WTC11 (cell line): ENCODE results near the gene ITPRIPL1. TPM values are rescaled to one million over a fixed set of nuclear protein-coding genes. Genes with fewer than 3 reads are reported as not detected.
"Not testable (repeated sequence)": the region's sequence is repeated elsewhere in the genome, so short reads cannot be mapped to it uniquely, and the experiment has no call there.

Experiments
- ATAC-seq: fragments of 200-7000 bp; cut with Tn5 transposase; 2 replicates; pipeline ENCODE4 v1.10.0; 2021; ENCODE audit warnings: mild to moderate bottlenecking, moderate library complexity
- CTCF ChIA-PET: fragments of 300-600 bp; sonication (Branson Sonifier 250); formaldehyde crosslinking; loops from one replicate; lab custom pipeline; 2021; ENCODE audit warnings: antibody characterized with exemption; lab: Charles Lee
- POLR2A ChIA-PET: fragments of 350-600 bp; sonication (Branson Sonifier 250); formaldehyde crosslinking; loops from one replicate; lab custom pipeline; 2021; ENCODE audit warnings: antibody characterized with exemption; lab: Charles Lee
- DNase-seq: peaks from one replicate; pipeline ENCODE4 v3.0.0; 2021; ENCODE audit warnings: low spot score
- H3K27ac Mint-ChIP-seq: 2 replicates; pipeline ENCODE4 v1.8.0; 2021; ENCODE audit warnings: mixed read lengths
- H3K27me3 Mint-ChIP-seq: 2 replicates; pipeline ENCODE4 v1.8.0; 2021; ENCODE audit warnings: low read depth, mild to moderate bottlenecking, moderate library complexity, mixed read lengths
- H3K36me3 Mint-ChIP-seq: 2 replicates; pipeline ENCODE4 v1.8.0; 2021; ENCODE audit warnings: mixed read lengths
- H3K4me1 Mint-ChIP-seq: 2 replicates; pipeline ENCODE4 v1.8.0; 2022; ENCODE audit warnings: mixed read lengths
- H3K4me3 Mint-ChIP-seq: 2 replicates; pipeline ENCODE4 v1.8.0; 2021; ENCODE audit warnings: mild to moderate bottlenecking, moderate library complexity, mixed read lengths
- H3K9me3 Mint-ChIP-seq: 2 replicates; pipeline ENCODE4 v1.8.0; 2021; ENCODE audit warnings: mixed read lengths
- EMX1 ChIP-seq: fragments of 250-450 bp; sonication (Bioruptor Pico); IDR thresholded peaks from 2 replicates; pipeline ENCODE4 v1.8.0; 2021; ENCODE audit warnings: mild to moderate bottlenecking
- ERG ChIP-seq: fragments of 250-450 bp; sonication (Bioruptor Pico); IDR thresholded peaks from 2 replicates; pipeline ENCODE4 v1.8.0; 2021; ENCODE audit warnings: mild to moderate bottlenecking
- ETV6 ChIP-seq: sonication (generic); formaldehyde crosslinking; IDR thresholded peaks from 2 replicates; pipeline ENCODE4 v1.8.1; 2022; ENCODE audit warnings: mild to moderate bottlenecking, missing genetic modification reagents
- HMGA2 ChIP-seq: fragments of 250-450 bp; sonication (Bioruptor Pico); IDR thresholded peaks from 2 replicates; pipeline ENCODE4 v1.4.0; 2021; ENCODE audit warnings: mild to moderate bottlenecking, moderate library complexity
- MXD4 ChIP-seq: fragments of 250-450 bp; sonication (Bioruptor Pico); IDR thresholded peaks from 2 replicates; pipeline ENCODE4 v1.8.0; 2021; ENCODE audit warnings: mild to moderate bottlenecking, moderate library complexity, borderline replicate concordance
- RELA ChIP-seq: sonication (generic); formaldehyde crosslinking; IDR thresholded peaks from 2 replicates; pipeline ENCODE4 v1.8.1; 2022; ENCODE audit warnings: missing genetic modification reagents, mild to moderate bottlenecking, borderline replicate concordance
- SMAD3 ChIP-seq: sonication (generic); formaldehyde crosslinking; IDR thresholded peaks from 2 replicates; pipeline ENCODE4 v1.8.0; 2022; ENCODE audit warnings: missing genetic modification reagents, mild to moderate bottlenecking, borderline replicate concordance
- SOX15 ChIP-seq: fragments of 250-450 bp; sonication (Bioruptor Pico); IDR thresholded peaks from 2 replicates; pipeline ENCODE4 v1.9.0; 2021; ENCODE audit warnings: mild to moderate bottlenecking
- ZNF232 ChIP-seq: sonication (generic); formaldehyde crosslinking; IDR thresholded peaks from 2 replicates; pipeline ENCODE4 v1.8.0; 2022; ENCODE audit warnings: mild to moderate bottlenecking, missing genetic modification reagents
- ZNF532 ChIP-seq: fragments of 250-450 bp; sonication (Bioruptor Pico); IDR thresholded peaks from 2 replicates; pipeline ENCODE4 v1.9.0; 2021; ENCODE audit warnings: mild to moderate bottlenecking, borderline replicate concordance
- total RNA-seq: library from RNA; stranded (reverse); gene quantifications from 3 replicates; pipeline ENCODE4 v1.2.3, GENCODE V29; 2021
- TF ChIP-seq, protein P1 (sequence below): sonication (generic); formaldehyde crosslinking; IDR thresholded peaks from 2 replicates; pipeline ENCODE4 v1.8.1; 2022; ENCODE audit warnings: missing genetic modification reagents, borderline replicate concordance
- TF ChIP-seq, protein P2 (sequence below): sonication (generic); formaldehyde crosslinking; IDR thresholded peaks from 2 replicates; pipeline ENCODE4 v1.8.1; 2022; ENCODE audit warnings: mild to moderate bottlenecking, missing genetic modification reagents, moderate library complexity, borderline replicate concordance
- TF ChIP-seq, protein P3 (sequence below): sonication (generic); formaldehyde crosslinking; IDR thresholded peaks from 2 replicates; pipeline ENCODE4 v1.8.0; 2022; ENCODE audit warnings: mild to moderate bottlenecking, missing genetic modification reagents
- TF ChIP-seq, protein P4 (sequence below): fragments of 200-600 bp; IDR thresholded peaks from 2 replicates; pipeline ENCODE4 v1.8.0; 2022; ENCODE audit warnings: antibody characterized with exemption
- TF ChIP-seq, protein P5 (sequence below): sonication (generic); formaldehyde crosslinking; IDR thresholded peaks from 2 replicates; pipeline ENCODE4 v1.8.0; 2023; ENCODE audit warnings: missing genetic modification reagents, mild to moderate bottlenecking, borderline replicate concordance

The ITPRIPL1 gene
- total RNA-seq, 1 experiment from 2014 or later = 11.7 TPM

DNA sequence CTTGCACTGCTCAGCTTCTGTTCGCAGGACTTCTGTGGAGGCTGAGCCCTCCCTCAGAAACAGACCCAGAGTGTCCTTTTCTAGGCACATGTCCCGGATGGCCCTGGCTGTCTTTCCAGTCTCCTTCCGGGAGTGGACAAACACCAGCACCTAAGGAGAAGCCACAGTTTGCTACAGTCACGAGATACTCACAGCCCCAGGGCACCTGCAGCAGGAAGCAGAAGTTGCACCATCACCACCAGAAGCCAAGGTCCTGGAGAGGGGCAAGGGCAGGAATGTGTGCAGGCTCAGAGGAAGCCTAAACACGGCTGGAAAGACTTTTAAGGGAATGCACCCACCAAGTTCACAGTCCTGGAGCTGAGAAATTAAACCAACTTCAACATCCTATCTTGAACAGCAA is 33.4 kb upstream of the ITPRIPL1 start (continued):
- no peak for TF ChIP-seq ZNF532 (CRISPR knock-in tag)
- no peak for TF ChIP-seq MXD4
- no peak for TF ChIP-seq RELA
- no peak for TF ChIP-seq ZNF232 (CRISPR knock-in tag)
- TF ChIP-seq, protein P1, sequence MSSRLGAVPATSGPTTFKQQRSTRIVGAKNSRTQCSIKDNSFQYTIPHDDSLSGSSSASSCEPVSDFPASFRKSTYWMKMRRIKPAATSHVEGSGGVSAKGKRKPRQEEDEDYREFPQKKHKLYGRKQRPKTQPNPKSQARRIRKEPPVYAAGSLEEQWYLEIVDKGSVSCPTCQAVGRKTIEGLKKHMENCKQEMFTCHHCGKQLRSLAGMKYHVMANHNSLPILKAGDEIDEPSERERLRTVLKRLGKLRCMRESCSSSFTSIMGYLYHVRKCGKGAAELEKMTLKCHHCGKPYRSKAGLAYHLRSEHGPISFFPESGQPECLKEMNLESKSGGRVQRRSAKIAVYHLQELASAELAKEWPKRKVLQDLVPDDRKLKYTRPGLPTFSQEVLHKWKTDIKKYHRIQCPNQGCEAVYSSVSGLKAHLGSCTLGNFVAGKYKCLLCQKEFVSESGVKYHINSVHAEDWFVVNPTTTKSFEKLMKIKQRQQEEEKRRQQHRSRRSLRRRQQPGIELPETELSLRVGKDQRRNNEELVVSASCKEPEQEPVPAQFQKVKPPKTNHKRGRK (CRISPR knock-in tag) = no peak
- TF ChIP-seq HMGA2 (CRISPR knock-in tag) = no peak
- TF ChIP-seq SMAD3 (CRISPR knock-in tag) = no peak
- TF ChIP-seq SOX15 (CRISPR knock-in tag) = no peak
- TF ChIP-seq, protein P2, sequence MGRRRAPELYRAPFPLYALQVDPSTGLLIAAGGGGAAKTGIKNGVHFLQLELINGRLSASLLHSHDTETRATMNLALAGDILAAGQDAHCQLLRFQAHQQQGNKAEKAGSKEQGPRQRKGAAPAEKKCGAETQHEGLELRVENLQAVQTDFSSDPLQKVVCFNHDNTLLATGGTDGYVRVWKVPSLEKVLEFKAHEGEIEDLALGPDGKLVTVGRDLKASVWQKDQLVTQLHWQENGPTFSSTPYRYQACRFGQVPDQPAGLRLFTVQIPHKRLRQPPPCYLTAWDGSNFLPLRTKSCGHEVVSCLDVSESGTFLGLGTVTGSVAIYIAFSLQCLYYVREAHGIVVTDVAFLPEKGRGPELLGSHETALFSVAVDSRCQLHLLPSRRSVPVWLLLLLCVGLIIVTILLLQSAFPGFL (CRISPR knock-in tag) = no peak
- TF ChIP-seq, protein P3, sequence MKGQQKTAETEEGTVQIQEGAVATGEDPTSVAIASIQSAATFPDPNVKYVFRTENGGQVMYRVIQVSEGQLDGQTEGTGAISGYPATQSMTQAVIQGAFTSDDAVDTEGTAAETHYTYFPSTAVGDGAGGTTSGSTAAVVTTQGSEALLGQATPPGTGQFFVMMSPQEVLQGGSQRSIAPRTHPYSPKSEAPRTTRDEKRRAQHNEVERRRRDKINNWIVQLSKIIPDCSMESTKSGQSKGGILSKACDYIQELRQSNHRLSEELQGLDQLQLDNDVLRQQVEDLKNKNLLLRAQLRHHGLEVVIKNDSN (CRISPR knock-in tag) = no peak
- no peak for TF ChIP-seq EMX1 (CRISPR knock-in tag)

DNA sequence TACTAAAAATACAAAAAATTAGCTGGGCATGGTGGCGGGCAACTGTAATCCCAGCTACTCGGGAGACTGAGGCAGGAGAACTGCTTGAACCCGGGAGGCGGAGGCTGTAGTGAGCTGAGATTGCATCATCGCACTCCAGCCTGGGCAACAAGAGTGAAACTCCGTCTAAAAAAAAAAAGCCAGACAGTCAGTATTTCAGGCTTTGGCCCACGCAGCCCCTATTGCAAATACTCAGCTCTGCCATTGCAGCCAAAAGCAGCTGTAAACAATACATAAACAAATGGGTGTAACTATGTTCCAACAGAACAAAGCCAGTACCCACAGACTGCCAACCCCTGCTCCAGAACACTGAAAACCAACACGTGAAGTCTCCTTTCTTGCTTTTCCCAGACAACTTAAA is 30.8 kb upstream of the ITPRIPL1 start:
- H3K36me3 Mint-ChIP-seq = peaks cover 93% of the 10 kb centered on the region
- H3K27ac Mint-ChIP-seq, H3K4me3 Mint-ChIP-seq, H3K27me3 Mint-ChIP-seq, POLR2A ChIA-PET, H3K9me3 Mint-ChIP-seq, H3K4me1 Mint-ChIP-seq, CTCF ChIA-PET, DNase-seq, ATAC-seq: not testable (repeated sequence)

DNA sequence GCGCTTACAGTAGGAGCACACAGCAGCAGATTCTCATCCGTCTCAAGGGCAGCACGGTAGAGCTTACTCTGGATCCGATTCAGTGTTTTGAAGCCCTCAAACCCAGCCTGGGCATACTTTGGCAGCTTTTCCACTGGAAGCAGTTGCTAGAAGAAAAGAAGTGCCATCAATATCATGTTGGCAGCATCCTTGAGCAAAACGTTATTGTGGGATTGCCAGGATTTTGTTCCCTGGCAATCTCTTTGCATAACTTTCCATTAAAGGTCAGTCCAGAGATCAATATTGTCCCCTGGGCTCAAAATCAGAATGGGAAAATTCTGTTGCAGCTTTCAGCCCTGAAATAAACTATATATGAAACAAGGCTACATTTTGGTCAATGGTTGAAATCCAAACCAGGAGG is 28.2 kb upstream of the ITPRIPL1 start:
- Mint-ChIP-seq H3K36me3 (peaks cover 87% of the 10 kb centered on the region), H3K4me3 (no peak overlapping the region), H3K9me3 (no peaks in the 10 kb centered on the region), H3K27ac (no peak overlapping the region), H3K27me3 (no peaks in the 10 kb centered on the region), H3K4me1 (no peaks in the 10 kb centered on the region)
- ATAC-seq (no peak), DNase-seq (no peak)
- TF ChIP-seq, protein P4, sequence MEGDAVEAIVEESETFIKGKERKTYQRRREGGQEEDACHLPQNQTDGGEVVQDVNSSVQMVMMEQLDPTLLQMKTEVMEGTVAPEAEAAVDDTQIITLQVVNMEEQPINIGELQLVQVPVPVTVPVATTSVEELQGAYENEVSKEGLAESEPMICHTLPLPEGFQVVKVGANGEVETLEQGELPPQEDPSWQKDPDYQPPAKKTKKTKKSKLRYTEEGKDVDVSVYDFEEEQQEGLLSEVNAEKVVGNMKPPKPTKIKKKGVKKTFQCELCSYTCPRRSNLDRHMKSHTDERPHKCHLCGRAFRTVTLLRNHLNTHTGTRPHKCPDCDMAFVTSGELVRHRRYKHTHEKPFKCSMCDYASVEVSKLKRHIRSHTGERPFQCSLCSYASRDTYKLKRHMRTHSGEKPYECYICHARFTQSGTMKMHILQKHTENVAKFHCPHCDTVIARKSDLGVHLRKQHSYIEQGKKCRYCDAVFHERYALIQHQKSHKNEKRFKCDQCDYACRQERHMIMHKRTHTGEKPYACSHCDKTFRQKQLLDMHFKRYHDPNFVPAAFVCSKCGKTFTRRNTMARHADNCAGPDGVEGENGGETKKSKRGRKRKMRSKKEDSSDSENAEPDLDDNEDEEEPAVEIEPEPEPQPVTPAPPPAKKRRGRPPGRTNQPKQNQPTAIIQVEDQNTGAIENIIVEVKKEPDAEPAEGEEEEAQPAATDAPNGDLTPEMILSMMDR = no peak
- TF ChIP-seq ETV6 (CRISPR knock-in tag) = no peak
- TF ChIP-seq SOX15 (CRISPR knock-in tag) = no peak
- TF ChIP-seq, protein P5, sequence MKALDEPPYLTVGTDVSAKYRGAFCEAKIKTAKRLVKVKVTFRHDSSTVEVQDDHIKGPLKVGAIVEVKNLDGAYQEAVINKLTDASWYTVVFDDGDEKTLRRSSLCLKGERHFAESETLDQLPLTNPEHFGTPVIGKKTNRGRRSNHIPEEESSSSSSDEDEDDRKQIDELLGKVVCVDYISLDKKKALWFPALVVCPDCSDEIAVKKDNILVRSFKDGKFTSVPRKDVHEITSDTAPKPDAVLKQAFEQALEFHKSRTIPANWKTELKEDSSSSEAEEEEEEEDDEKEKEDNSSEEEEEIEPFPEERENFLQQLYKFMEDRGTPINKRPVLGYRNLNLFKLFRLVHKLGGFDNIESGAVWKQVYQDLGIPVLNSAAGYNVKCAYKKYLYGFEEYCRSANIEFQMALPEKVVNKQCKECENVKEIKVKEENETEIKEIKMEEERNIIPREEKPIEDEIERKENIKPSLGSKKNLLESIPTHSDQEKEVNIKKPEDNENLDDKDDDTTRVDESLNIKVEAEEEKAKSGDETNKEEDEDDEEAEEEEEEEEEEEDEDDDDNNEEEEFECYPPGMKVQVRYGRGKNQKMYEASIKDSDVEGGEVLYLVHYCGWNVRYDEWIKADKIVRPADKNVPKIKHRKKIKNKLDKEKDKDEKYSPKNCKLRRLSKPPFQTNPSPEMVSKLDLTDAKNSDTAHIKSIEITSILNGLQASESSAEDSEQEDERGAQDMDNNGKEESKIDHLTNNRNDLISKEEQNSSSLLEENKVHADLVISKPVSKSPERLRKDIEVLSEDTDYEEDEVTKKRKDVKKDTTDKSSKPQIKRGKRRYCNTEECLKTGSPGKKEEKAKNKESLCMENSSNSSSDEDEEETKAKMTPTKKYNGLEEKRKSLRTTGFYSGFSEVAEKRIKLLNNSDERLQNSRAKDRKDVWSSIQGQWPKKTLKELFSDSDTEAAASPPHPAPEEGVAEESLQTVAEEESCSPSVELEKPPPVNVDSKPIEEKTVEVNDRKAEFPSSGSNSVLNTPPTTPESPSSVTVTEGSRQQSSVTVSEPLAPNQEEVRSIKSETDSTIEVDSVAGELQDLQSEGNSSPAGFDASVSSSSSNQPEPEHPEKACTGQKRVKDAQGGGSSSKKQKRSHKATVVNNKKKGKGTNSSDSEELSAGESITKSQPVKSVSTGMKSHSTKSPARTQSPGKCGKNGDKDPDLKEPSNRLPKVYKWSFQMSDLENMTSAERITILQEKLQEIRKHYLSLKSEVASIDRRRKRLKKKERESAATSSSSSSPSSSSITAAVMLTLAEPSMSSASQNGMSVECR = no peak
- TF ChIP-seq ERG (CRISPR knock-in tag) = no peak
- ChIA-PET CTCF (no interaction called here), POLR2A (no interaction called here)
